Dermis microvascular lymphatic vessel endothelial cell (primary cell): ENCODE data around the gene CFAP90. TPM values are rescaled to one million over a fixed set of nuclear protein-coding genes. Genes with fewer than 3 reads are reported as not detected.

Experiments
- DNase-seq, 2 donors: peaks; one replicate each; pipeline versions ENCODE4 v3.0.0 to v3.0.0-alpha.2; 2010; ENCODE audit warnings: low read depth in 2 of 2
- total RNA-seq: library from RNA; depleted of rRNA; stranded (reverse); fragments of >200 nt; gene quantifications from 2 replicates; pipeline ENCODE4 v1.2.1, GENCODE V29; 2014

The CFAP90 gene
- total RNA-seq, 1 donor from 2014 or later: not detected

DNA sequence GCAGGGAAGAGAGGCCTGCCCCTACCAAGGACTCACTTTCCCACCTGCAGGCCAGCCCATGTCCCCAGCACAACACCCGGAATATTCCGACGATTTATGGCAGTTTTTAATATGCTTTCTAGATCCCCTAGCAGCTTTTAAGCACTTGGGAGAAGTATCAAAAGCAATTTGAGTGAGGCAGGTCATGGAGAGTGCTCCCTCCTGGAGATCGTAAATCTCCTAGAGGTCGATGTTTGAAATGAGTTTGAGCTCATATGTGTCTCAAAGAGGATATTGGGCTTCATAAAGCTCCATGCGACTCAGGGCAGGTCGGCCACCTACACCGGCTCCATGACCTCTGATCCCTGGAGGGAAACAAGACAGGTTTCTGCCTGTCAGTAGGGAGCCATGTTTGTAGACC lies 27.3 kb downstream of the CFAP90 start:
- no peak for DNase-seq

DNA sequence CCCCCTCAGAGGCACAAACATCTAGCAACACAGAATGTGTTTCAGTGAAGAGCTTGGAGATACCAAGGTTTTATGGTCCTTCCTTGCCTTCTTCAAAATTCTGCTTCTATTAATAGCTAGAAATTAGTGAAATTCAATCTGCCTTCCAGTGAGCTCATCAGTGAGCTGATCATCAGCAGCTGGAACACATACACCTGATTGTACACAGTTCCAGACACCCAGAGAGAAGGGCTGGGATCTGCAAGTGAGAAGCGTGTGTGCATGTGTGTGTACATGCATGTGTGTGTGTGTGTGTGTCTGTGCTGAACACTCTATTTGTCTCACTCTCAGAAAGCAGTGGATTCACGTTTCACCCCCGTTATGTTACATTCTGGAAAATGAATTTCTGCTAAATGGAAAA lies 28.5 kb downstream of the CFAP90 start:
- no peak for DNase-seq

- DNase-seq: no peak
These were observed 34.4 kb downstream of the CFAP90 start for GRCh38 chr5:7816535-7816901.

GRCh38 chr5:7815892-7816534 lies 34.9 kb downstream of the CFAP90 start:
- peak; percentile 20 to 51 for DNase-seq

GRCh38 chr5:7814816-7815215 lies 36.1 kb downstream of the CFAP90 start:
- DNase-seq: no peak

- DNase-seq: no peak
These were observed 37.4 kb downstream of the CFAP90 start for GRCh38 chr5:7813576-7813975.

DNA sequence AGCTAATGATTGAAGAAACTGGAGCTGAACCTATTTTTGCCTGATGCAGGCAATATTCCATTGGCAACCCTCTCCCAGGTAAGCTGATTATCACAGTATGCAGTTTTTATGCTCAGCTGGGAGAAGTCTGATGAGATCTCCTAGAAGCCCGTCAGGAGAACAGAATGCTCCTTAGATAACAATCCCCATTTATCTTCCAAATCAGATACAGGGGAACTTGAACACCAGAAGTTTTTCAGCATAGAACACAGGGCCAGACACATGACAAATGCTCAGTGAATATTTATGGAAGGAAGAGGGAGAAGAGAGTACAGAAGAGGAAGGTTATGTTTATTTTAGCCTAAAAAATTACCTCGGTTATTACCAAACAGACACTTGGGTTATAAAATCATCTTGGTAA lies 37.9 kb downstream of the CFAP90 start:
- DNase-seq: no peak

- no peak for DNase-seq
These were observed 39.2 kb downstream of the CFAP90 start for GRCh38 chr5:7811715-7812114.

DNA sequence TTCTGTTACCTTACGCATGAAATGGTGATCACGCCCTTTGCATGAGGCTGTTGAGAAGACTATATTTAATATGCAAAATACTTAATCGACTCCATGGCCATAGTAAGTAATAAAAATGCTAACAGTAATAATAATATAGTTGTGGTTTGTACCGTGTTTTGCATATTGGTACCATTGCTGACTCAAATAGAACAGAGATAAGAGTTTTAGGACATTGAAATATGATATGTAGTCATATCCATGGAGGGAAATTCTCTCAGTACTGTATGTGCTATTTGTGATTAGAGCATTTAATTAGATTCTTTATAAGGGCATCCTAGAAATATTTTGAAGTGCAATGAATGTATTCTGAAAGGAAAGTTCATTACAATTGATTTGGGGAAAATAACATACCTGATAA lies 41.9 kb downstream of the CFAP90 start:
- no peak for DNase-seq

DNA sequence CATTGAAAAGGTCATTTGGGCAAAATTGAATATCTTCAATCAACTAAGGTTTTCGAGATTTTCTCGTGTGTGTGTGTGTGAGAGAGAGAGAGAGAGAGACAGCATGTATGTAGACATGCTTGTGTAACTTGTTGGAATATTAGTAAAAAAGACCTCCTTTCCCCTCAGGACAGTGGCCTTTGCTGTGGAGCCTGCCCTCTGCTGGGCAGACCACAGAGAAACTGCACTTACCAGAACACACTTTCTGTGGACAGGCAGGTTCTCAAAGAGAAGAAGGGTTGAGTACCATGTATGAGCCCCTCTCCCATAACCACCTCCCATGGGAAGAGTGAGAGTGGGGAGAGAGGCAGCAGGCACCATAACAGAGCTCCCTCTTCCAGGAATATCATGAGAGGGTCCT lies 45.6 kb downstream of the CFAP90 start:
- DNase-seq: no peak

DNA sequence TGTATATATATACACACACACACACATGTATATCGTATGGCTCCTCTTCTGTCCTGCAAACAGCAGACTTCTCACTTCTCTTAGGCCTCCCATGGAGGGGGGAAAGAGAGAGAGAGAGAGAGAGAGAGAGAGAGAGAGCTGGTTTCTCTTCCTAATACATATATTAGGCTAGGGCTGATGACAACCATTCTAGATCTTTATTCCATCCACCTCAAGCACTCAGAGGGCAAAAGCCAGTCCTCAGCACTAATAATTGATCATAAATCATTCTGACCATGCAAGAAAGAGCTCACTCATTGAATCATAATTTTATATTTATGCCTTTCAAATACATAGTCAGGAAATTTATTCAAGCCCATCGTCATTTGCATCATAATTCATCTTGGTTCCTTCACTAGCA lies 47.0 kb downstream of the CFAP90 start:
- no peak for DNase-seq

DNA sequence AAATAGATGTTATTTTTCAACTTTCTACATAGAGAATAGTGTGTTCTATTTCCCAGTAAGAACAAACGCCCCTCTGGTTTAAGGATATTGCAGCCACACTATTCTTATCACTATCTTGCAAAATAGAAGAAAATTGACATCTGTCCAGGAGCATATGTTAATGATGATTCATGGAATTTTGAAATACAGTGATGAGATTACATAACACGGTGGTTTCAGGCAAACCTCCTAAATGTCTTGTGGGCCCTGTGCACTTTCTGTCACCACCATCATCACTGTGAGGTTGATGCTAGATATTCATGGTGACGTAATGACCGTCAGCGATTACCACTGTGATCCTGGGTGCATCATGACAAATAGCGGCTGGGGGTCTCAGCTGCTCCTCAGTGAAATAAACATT lies 48.1 kb downstream of the CFAP90 start:
- no peak for DNase-seq

DNA sequence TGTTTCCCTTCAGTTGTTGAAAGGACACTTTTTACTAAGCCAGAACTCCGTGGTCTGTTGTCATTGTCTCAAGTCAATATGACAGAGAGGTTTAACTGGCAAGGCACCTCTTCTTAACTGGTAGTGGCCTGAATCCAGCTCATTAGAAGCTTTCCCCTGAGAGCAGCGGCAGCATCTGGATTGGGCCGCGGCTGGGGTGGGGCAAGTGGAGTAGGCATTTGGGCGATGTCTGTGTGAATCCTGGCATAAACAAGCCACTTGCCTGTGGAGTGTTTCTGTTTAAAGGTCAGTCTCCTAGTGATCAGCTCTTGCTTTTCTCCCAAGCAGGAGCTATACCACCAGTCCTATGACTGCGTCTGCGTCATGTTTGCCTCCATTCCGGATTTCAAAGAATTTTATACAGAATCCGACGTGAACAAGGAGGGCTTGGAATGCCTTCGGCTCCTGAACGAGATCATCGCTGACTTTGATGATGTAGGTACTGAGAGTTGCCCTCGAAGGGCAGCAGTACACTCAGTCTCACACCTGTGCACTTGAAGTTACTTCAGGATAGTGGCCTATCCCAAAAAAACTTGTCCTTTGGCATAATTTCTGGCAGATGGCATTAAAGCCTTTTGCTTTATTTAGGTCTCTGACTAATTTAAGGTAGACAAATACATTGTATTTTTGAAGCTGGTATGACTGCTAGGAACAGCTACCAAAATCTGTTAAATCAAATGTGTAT lies 48.9 kb downstream of the CFAP90 start:
- no peak for DNase-seq

GRCh38 chr5:7795306-7795705 lies 55.6 kb downstream of the CFAP90 start:
- DNase-seq: no peak

- no peak for DNase-seq
These were observed 56.1 kb downstream of the CFAP90 start for GRCh38 chr5:7794823-7795222.

DNA sequence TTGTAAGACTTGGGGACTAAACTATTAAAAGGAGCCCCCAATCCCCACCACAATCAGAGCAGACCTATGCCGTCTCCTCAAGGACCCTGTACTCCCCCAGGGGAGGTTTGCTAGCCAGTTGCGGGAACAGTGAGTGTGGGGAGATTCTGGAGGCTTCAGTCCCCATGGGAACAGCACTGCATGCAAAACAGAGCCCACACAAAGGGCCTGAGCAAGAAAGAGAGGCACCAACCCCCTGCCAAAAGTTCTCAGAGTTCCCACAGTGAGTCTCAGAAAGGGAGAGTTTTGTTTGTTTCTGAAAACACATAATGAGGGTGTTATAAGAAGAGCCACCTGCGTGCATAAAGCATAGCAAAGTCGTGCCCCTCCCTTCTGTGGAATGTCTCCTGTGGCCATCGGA lies 56.6 kb downstream of the CFAP90 start:
- DNase-seq: no peak

DNA sequence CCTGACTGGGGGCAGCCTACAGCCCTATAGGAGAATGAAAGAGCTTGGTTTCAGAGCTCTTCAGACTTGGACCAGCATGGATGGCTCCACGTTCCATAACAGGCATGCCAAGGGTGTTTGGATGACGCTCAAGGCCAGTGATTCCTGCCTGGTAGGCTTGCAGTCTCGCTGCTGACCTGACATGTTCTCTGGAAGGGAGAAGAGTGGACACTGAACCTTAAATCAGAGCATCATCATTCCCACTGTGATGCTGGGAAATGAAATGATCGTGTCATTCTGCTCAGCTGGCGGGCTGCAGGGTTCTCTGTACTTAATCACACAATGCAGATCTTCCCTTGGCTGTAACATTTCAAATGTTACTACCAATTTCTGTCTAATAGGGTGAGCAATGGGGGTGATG lies 57.0 kb downstream of the CFAP90 start:
- no peak for DNase-seq

- no peak for DNase-seq
These were observed 61.4 kb downstream of the CFAP90 start for GRCh38 chr5:7789567-7789966.

DNA sequence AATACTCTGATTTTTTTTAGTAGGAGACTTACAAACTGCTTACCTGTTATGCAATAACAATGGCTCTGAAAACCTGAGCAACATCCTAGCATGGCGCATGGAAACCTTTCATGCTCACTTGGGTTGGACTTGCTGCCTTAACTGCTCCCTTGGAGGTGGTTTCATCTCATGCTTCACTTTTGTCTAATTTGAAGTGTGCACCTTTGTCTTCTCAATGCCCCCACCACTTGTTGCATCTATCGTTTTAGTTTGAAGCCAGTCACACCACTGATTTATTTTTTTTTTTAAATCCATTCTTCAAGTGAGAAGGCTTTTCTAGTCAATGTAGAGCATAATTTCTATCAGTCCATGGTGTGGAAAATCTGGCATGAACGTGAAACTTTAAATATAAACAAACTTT lies 63.2 kb downstream of the CFAP90 start:
- DNase-seq: no peak

DNA sequence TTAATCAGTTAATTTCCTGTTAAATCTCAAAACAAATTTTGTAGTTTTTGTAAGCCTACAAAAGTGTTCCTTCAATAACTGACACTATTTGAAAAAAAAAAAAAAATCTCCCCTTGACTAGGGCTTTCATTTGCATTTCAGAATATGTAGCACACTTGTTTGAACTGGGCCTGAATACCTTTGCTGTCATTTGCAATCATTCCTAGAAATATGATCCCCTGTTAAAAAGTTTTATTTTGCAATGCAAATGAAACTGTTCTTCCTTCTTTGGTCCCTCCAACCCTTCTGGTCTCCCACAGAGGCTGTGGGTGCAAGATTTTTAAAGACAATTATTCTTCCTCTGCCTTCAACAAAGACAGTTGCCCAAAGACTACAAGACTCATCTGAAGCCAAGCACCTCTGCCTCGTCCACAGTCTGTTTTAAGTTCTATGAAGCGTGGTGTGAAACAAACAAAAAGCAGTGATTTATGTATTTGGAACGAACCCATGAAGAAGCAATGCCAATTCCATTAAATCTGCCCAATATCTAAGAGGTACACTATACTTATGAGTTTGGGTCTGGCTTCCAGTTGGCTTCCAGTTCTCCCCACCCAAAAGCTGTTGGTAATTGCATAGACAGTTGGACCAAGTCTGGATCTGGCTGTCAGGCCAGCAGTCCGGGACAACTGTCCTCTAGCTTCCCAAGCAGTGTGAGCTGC lies 66.1 kb downstream of the CFAP90 start:
- no peak for DNase-seq

DNA sequence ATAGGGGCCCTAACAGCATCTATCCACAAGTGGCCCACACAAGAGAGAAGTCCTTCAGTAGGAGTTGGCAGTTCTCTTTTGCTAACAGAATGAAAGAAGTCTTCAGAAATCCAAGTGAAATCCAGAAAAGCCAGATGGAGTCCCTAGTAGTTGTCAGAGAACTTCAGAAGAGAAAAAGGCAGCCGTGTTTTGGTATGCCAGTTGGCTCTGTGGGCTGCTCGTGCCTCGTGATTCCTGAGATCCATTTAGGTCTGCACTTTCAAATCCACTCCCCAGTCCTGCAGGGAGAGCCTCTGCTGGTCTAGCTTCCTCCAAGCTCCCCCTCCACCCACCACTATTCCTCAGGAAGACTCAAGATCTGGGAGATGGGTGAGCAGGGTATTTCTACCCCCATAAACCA lies 69.0 kb downstream of the CFAP90 start:
- no peak for DNase-seq
